Neural progenitor cell (in vitro differentiated cells): ENCODE data around the gene HSPB8. TPM values are rescaled to one million over a fixed set of nuclear protein-coding genes. Genes with fewer than 3 reads are reported as not detected.
A peak's percentile ranks its signal among the peaks of the same experiment; 100 is the strongest.

Source experiments
- DNase-seq: peaks from one replicate; pipeline ENCODE4 v3.0.0-alpha.2; 2016; ENCODE audit warnings: low spot score
- H2AFZ ChIP-seq: fragments of 200-600 bp; sonication (generic); replicated peaks from 2 replicates; pipeline ENCODE4 v1.6.1; 2016; ENCODE audit warnings: antibody characterized with exemption
- H3F3A ChIP-seq: fragments of 200-600 bp; sonication (generic); 2 replicates; pipeline ENCODE4 v1.6.1; 2016; ENCODE audit warnings: antibody characterized with exemption, low read depth
- H3K27ac ChIP-seq: fragments of 200-600 bp; sonication (generic); 2 replicates; pipeline ENCODE4 v1.5.1; 2016; ENCODE audit warnings: mild to moderate bottlenecking
- H3K27me3 ChIP-seq: fragments of 200-600 bp; sonication (generic); 2 replicates; pipeline ENCODE4 v1.6.1; 2016; ENCODE audit warnings: mild to moderate bottlenecking, moderate library complexity
- H3K36me3 ChIP-seq: fragments of 200-600 bp; sonication (generic); 2 replicates; pipeline ENCODE4 v1.5.1; 2016
- H3K4me1 ChIP-seq: fragments of 200-600 bp; sonication (generic); 2 replicates; pipeline ENCODE4 v1.6.1; 2016; ENCODE audit warnings: mixed run types
- H3K4me2 ChIP-seq: fragments of 200-600 bp; sonication (generic); 2 replicates; pipeline ENCODE4 v1.6.1; 2016
- H3K4me3 ChIP-seq: fragments of 200-600 bp; sonication (generic); 2 replicates; pipeline ENCODE4 v1.5.1; 2016
- H3K79me2 ChIP-seq: fragments of 200-600 bp; sonication (generic); 2 replicates; pipeline ENCODE4 v1.6.1; 2016; ENCODE audit warnings: low read depth
- H3K9ac ChIP-seq: fragments of 200-600 bp; sonication (generic); 2 replicates; pipeline ENCODE4 v1.6.1; 2016
- H3K9me3 ChIP-seq: fragments of 200-600 bp; sonication (generic); 2 replicates; pipeline ENCODE4 v1.5.1; 2016; ENCODE audit warnings: low read depth
- H4K20me1 ChIP-seq: fragments of 200-600 bp; sonication (generic); 2 replicates; pipeline ENCODE4 v1.6.1; 2016; ENCODE audit warnings: low read depth
- H3K27ac Mint-ChIP-seq: 3 replicates; pipeline ENCODE4 v1.8.0; 2021; ENCODE audit warnings: mixed read lengths
- H3K27me3 Mint-ChIP-seq: 2 replicates; pipeline ENCODE4 v1.8.0; 2022; ENCODE audit warnings: low read depth, mild to moderate bottlenecking, inconsistent platforms, moderate library complexity, mixed read lengths; ENCODE audit not compliant: insufficient read depth
- H3K36me3 Mint-ChIP-seq: 3 replicates; pipeline ENCODE4 v1.8.0; 2021; ENCODE audit warnings: mixed read lengths
- H3K4me1 Mint-ChIP-seq: 3 replicates; pipeline ENCODE4 v1.8.0; 2021; ENCODE audit warnings: mixed read lengths
- H3K4me3 Mint-ChIP-seq: 3 replicates; pipeline ENCODE4 v1.8.0; 2021; ENCODE audit warnings: mild to moderate bottlenecking, moderate library complexity, mixed read lengths
- H3K9me3 Mint-ChIP-seq: 3 replicates; pipeline ENCODE4 v1.8.0; 2020; ENCODE audit warnings: mixed read lengths
- CTCF ChIP-seq: fragments of 200-600 bp; sonication (generic); IDR thresholded peaks from 2 replicates; pipeline ENCODE4 v1.5.1; 2017; ENCODE audit warnings: antibody characterized with exemption, mild to moderate bottlenecking
- EZH2 ChIP-seq: fragments of 200-600 bp; sonication (generic); IDR thresholded peaks from 2 replicates; pipeline ENCODE4 v1.6.1; 2017; ENCODE audit warnings: antibody characterized with exemption, mild to moderate bottlenecking, moderate library complexity
- EZH2phosphoT487 ChIP-seq: fragments of 200-600 bp; sonication (generic); IDR thresholded peaks from 2 replicates; pipeline ENCODE4 v1.6.1; 2017; ENCODE audit warnings: antibody characterized with exemption
- total RNA-seq: library from RNA; depleted of rRNA; stranded (reverse); fragments of >200 nt; gene quantifications from 2 replicates; pipeline ENCODE4 v1.2.3, GENCODE V29; 2015; ENCODE audit warnings: low replicate concordance

Gene HSPB8
- total RNA-seq, 1 donor from 2014 or later: not detected

- no peaks in the 10 kb centered on the region for H3K36me3 ChIP-seq
- TF ChIP-seq EZH2phosphoT487 (no peak), CTCF (no peak), EZH2 (no peak)
- H3K79me2 ChIP-seq: no peaks in the 10 kb centered on the region
- H2AFZ ChIP-seq: no peak overlapping the region
- DNase-seq: no peak
- Mint-ChIP-seq H3K9me3 (peaks cover 3% of the 10 kb centered on the region), H3K4me3 (no peak overlapping the region), H3K27me3 (peaks cover 10% of the 10 kb centered on the region), H3K4me1 (peaks cover 16% of the 10 kb centered on the region), H3K27ac (peak overlapping the region; percentile 6), H3K36me3 (no peaks in the 10 kb centered on the region)
- H3K4me1 ChIP-seq: no peaks in the 10 kb centered on the region
- H3K27ac ChIP-seq: no peak overlapping the region
- no peaks in the 10 kb centered on the region for H3F3A ChIP-seq
- H3K4me3 ChIP-seq: no peak overlapping the region
- H3K9ac ChIP-seq: no peak overlapping the region
- no peaks in the 10 kb centered on the region for H4K20me1 ChIP-seq
- H3K9me3 ChIP-seq: no peaks in the 10 kb centered on the region
- H3K27me3 ChIP-seq: no peaks in the 10 kb centered on the region
- no peak overlapping the region for H3K4me2 ChIP-seq
Measured at GRCh38 chr12:119230807-119231206, 52.1 kb downstream of the HSPB8 start.

GRCh38 chr12:119231774-119232173, 53.0 kb downstream of the HSPB8 start:
- Mint-ChIP-seq H3K4me3 (no peak overlapping the region), H3K27me3 (peaks cover 14% of the 10 kb centered on the region), H3K36me3 (no peaks in the 10 kb centered on the region), H3K27ac (no peak overlapping the region), H3K4me1 (peaks cover 22% of the 10 kb centered on the region), H3K9me3 (peaks cover 3% of the 10 kb centered on the region)
- Histone ChIP-seq H2AFZ (no peak overlapping the region), H3F3A (no peaks in the 10 kb centered on the region), H3K27me3 (no peaks in the 10 kb centered on the region), H3K79me2 (no peaks in the 10 kb centered on the region), H3K4me2 (no peak overlapping the region), H3K9me3 (no peaks in the 10 kb centered on the region), H3K36me3 (no peaks in the 10 kb centered on the region), H3K9ac (no peak overlapping the region), H3K4me1 (peaks cover 6% of the 10 kb centered on the region), H3K4me3 (no peak overlapping the region), H3K27ac (no peak overlapping the region), H4K20me1 (no peaks in the 10 kb centered on the region)
- TF ChIP-seq EZH2: no peak
- DNase-seq: no peak

GRCh38 chr12:119235197-119235751, 56.5 kb downstream of the HSPB8 start:
- Mint-ChIP-seq H3K4me1 (peaks cover 21% of the 10 kb centered on the region), H3K27me3 (peaks cover 11% of the 10 kb centered on the region), H3K27ac (no peak overlapping the region), H3K9me3 (peaks cover 5% of the 10 kb centered on the region), H3K4me3 (no peak overlapping the region), H3K36me3 (no peaks in the 10 kb centered on the region)
- no peaks in the 10 kb centered on the region for H4K20me1 ChIP-seq
- H3K4me1 ChIP-seq: peaks cover 7% of the 10 kb centered on the region
- H3F3A ChIP-seq: no peaks in the 10 kb centered on the region
- H3K4me2 ChIP-seq: no peak overlapping the region
- no peak overlapping the region for H3K9ac ChIP-seq
- DNase-seq: peak; percentile 42
- no peak for TF ChIP-seq EZH2
- peak; percentile 53 for TF ChIP-seq CTCF
- no peak overlapping the region for H3K4me3 ChIP-seq
- H3K27ac ChIP-seq: no peak overlapping the region
- H3K79me2 ChIP-seq: no peaks in the 10 kb centered on the region
- no peaks in the 10 kb centered on the region for H3K27me3 ChIP-seq
- H2AFZ ChIP-seq: no peak overlapping the region
- H3K9me3 ChIP-seq: no peaks in the 10 kb centered on the region
- H3K36me3 ChIP-seq: no peaks in the 10 kb centered on the region

- peaks cover 5% of the 10 kb centered on the region for H3K9me3 Mint-ChIP-seq
- Histone ChIP-seq H3K36me3 (no peaks in the 10 kb centered on the region), H3K79me2 (no peaks in the 10 kb centered on the region), H3K4me2 (no peak overlapping the region), H3K4me1 (peaks cover 7% of the 10 kb centered on the region), H4K20me1 (no peaks in the 10 kb centered on the region), H3K27me3 (no peaks in the 10 kb centered on the region), H3K27ac (no peak overlapping the region), H3K9ac (no peak overlapping the region), H3F3A (no peaks in the 10 kb centered on the region), H3K9me3 (no peaks in the 10 kb centered on the region), H3K4me3 (no peak overlapping the region), H2AFZ (no peak overlapping the region)
- H3K27me3 Mint-ChIP-seq: peaks cover 12% of the 10 kb centered on the region
- peaks cover 21% of the 10 kb centered on the region for H3K4me1 Mint-ChIP-seq
- no peak overlapping the region for H3K27ac Mint-ChIP-seq
- H3K4me3 Mint-ChIP-seq: no peak overlapping the region
- DNase-seq: no peak
- no peak for TF ChIP-seq CTCF
- no peak for TF ChIP-seq EZH2
- TF ChIP-seq EZH2phosphoT487: no peak
- H3K36me3 Mint-ChIP-seq: no peaks in the 10 kb centered on the region
Measured at GRCh38 chr12:119236372-119236771, 57.6 kb downstream of the HSPB8 start.
